ENCODE results near the gene CDK6.

DNA sequence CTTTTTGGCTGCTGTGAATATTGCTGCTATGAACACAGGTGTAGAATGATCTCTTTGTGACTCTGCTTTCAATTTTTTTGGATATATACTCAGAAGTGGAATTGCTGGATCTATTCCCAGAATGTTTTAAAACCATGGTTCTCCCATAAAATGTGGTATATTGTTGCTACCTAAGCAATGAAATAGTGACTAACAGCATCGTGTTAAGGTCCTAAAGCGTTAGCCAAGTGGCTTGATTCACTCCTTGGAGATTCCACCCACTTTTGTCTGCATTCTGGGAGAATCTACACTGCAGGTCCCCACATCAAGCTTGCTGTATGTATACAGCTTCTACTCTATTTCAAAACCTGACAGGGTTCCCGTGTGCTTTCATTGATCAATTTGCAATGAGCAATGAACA is 105.6 kb downstream of the CDK6 start:
- TF ChIP-seq EZH2 (IDR thresholded peaks at IDR 0.05; ENCODE audit: insufficient read depth, poor library complexity, severe bottlenecking) (no peak), EZH2phosphoT487 (IDR thresholded peaks at IDR 0.05; ENCODE audit: insufficient read depth, low read depth) (no peak)

Measured in GM23248 (cell line).